Vagina (tissue), 2 donors: ENCODE measurements around the gene RFTN1.

Experiments
- POLR2A ChIP-seq, 2 donors: fragments of 450-650 bp; IDR thresholded peaks; one replicate each; pipeline ENCODE4 v1.6.1; 2017; ENCODE audit warnings: antibody characterized with exemption in 2 of 2, mild to moderate bottlenecking in 2 of 2, moderate library complexity in 2 of 2
- POLR2AphosphoS5 ChIP-seq, 2 donors: sonication (generic); formaldehyde crosslinking; IDR thresholded peaks; one replicate each; pipeline ENCODE4 v1.9.0; 2017; ENCODE audit warnings: antibody characterized with exemption in 2 of 2, mild to moderate bottlenecking in 2 of 2, low read depth in 1 of 2; ENCODE audit not compliant: insufficient read depth in 1 of 2
- TF ChIP-seq, protein P1 (sequence below), 3 experiments: fragments of 450-650 bp in 2 of 3; fragments of 200-600 bp in 1 of 3; sonication (generic) in 1 of 3; IDR thresholded peaks; one replicate each; pipeline ENCODE4 v1.5.1; 2017 to 2019; ENCODE audit warnings: antibody characterized with exemption in 3 of 3, mild to moderate bottlenecking in 2 of 3, moderate library complexity in 2 of 3

DNA sequence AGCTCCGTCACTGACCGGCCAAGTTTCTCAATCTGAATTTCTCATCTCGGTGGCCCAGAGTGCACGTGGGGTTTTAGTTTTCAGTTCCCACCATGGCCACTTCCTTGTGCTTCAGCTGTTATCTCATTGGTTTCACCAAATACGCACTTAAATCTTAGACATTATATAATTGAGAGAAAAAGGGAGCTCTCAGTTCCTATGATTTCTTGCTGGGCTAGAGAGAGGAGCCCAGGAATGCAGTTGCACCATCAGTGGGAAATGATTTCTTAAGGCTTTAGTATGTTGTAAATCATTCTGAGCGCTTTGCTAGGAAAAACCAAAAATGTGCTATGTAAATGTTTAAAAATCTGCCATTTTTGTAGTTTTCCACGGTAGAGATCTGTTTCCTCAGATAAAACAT lies 195.3 kb downstream of the RFTN1 start:
- TF ChIP-seq, protein P1, sequence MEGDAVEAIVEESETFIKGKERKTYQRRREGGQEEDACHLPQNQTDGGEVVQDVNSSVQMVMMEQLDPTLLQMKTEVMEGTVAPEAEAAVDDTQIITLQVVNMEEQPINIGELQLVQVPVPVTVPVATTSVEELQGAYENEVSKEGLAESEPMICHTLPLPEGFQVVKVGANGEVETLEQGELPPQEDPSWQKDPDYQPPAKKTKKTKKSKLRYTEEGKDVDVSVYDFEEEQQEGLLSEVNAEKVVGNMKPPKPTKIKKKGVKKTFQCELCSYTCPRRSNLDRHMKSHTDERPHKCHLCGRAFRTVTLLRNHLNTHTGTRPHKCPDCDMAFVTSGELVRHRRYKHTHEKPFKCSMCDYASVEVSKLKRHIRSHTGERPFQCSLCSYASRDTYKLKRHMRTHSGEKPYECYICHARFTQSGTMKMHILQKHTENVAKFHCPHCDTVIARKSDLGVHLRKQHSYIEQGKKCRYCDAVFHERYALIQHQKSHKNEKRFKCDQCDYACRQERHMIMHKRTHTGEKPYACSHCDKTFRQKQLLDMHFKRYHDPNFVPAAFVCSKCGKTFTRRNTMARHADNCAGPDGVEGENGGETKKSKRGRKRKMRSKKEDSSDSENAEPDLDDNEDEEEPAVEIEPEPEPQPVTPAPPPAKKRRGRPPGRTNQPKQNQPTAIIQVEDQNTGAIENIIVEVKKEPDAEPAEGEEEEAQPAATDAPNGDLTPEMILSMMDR (IDR thresholded peaks at IDR 0.05) = no peak
- TF ChIP-seq POLR2A (IDR thresholded peaks at IDR 0.05) (no peak), POLR2AphosphoS5 (IDR thresholded peaks at IDR 0.05; ENCODE audit: insufficient read depth in 1 of 2, low read depth in 1 of 2) (no peak)
